HEK293 (cell line): Measurements from ENCODE around the gene SECISBP2L.

Experiments
- CTCF ChIP-seq: fragments of 450-650 bp; formaldehyde crosslinking; IDR thresholded peaks from 2 replicates; pipeline ENCODE4 v1.5.1; 2016; ENCODE audit warnings: missing biosample characterization, missing genetic modification characterization
- HOXA7 ChIP-seq: sonication (generic); formaldehyde crosslinking; IDR thresholded peaks from 2 replicates; pipeline ENCODE4 v1.8.1; 2022; ENCODE audit warnings: missing genetic modification reagents, borderline replicate concordance
- MEIS1 ChIP-seq: sonication (generic); formaldehyde crosslinking; IDR thresholded peaks from 2 replicates; pipeline ENCODE4 v1.8.1; 2022; ENCODE audit warnings: missing genetic modification reagents, mild to moderate bottlenecking, borderline replicate concordance
- OVOL3 ChIP-seq: fragments of 450-650 bp; formaldehyde crosslinking; IDR thresholded peaks from 2 replicates; pipeline ENCODE4 v1.5.1; 2016; ENCODE audit warnings: missing biosample characterization, missing genetic modification characterization
- ZBTB1 ChIP-seq: fragments of 450-650 bp; formaldehyde crosslinking; IDR thresholded peaks from 2 replicates; pipeline ENCODE4 v1.5.1; 2016; ENCODE audit warnings: missing biosample characterization, missing genetic modification characterization
- ZFP37 ChIP-seq: fragments of 450-650 bp; formaldehyde crosslinking; IDR thresholded peaks from 2 replicates; pipeline ENCODE4 v1.5.1; 2016; ENCODE audit warnings: missing biosample characterization, missing genetic modification characterization
- ZNF561 ChIP-seq: fragments of 450-650 bp; IDR thresholded peaks from 2 replicates; pipeline ENCODE4 v1.5.1; 2018; ENCODE audit warnings: missing biosample characterization, missing genetic modification characterization, borderline replicate concordance
- ZNF624 ChIP-seq: fragments of 450-650 bp; formaldehyde crosslinking; IDR thresholded peaks from 2 replicates; pipeline ENCODE4 v1.5.1; 2017; ENCODE audit warnings: missing biosample characterization, missing genetic modification characterization
- ZNF658 ChIP-seq: fragments of 450-650 bp; formaldehyde crosslinking; IDR thresholded peaks from 2 replicates; pipeline ENCODE4; 2016; ENCODE audit warnings: missing biosample characterization, missing genetic modification characterization
- ZNF704 ChIP-seq: fragments of 450-650 bp; formaldehyde crosslinking; IDR thresholded peaks from 2 replicates; pipeline ENCODE4 v1.5.1; 2016; ENCODE audit warnings: missing biosample characterization, missing genetic modification characterization
- TF ChIP-seq, protein P1 (sequence below): IDR thresholded peaks from 2 replicates; pipeline ENCODE4 v1.6.1; 2011; ENCODE audit warnings: mild to moderate bottlenecking, low read depth, low read length, borderline replicate concordance

- no peak for TF ChIP-seq CTCF (tag by site-specific recombination)
- TF ChIP-seq ZNF624 (tag by site-specific recombination): no peak
- TF ChIP-seq ZBTB1 (tag by site-specific recombination): no peak
- TF ChIP-seq ZNF561: no peak
- TF ChIP-seq OVOL3 (tag by site-specific recombination): no peak
- no peak for TF ChIP-seq ZNF658
- TF ChIP-seq HOXA7 (CRISPR knock-in tag): no peak
- TF ChIP-seq, protein P1, sequence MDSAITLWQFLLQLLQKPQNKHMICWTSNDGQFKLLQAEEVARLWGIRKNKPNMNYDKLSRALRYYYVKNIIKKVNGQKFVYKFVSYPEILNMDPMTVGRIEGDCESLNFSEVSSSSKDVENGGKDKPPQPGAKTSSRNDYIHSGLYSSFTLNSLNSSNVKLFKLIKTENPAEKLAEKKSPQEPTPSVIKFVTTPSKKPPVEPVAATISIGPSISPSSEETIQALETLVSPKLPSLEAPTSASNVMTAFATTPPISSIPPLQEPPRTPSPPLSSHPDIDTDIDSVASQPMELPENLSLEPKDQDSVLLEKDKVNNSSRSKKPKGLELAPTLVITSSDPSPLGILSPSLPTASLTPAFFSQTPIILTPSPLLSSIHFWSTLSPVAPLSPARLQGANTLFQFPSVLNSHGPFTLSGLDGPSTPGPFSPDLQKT: no peak
- no peak for TF ChIP-seq ZFP37 (tag by site-specific recombination)
- TF ChIP-seq MEIS1: no peak
- TF ChIP-seq ZNF704 (tag by site-specific recombination): no peak
These were observed 9.3 kb downstream of the SECISBP2L start for GRCh38 chr15:49036650-49037545.
